CD14-positive monocyte (primary cell): ENCODE results near the gene CUX1. TPM values are rescaled to one million over a fixed set of nuclear protein-coding genes. Genes with fewer than 3 reads are reported as not detected.

ENCODE experiments used
- DNase-seq, 3 donors: peaks; one replicate each; pipeline ENCODE4 v3.0.0-alpha.2; 2011 to 2022
- H2AFZ ChIP-seq: 2 replicates; pipeline ENCODE4 v1.6.0; 2012; ENCODE audit warnings: mild to moderate bottlenecking, low read depth, low read length, inconsistent platforms; ENCODE audit not compliant: insufficient read depth, poor library complexity, severe bottlenecking
- H3K27ac ChIP-seq, 2 donors: 1 replicate in 1 of 2; 2 replicates in 1 of 2; pipeline ENCODE4 v1.5.1; 2012 to 2013; ENCODE audit warnings: low read length in 2 of 2, control low read depth in 1 of 2, inconsistent platforms in 1 of 2, low read depth in 1 of 2, mild to moderate bottlenecking in 1 of 2
- H3K27me3 ChIP-seq, 2 donors: one replicate each; pipeline versions ENCODE4 v1.6.0 to v1.6.1; 2011 to 2013; ENCODE audit warnings: low read length in 2 of 2; ENCODE audit not compliant: control insufficient read depth in 2 of 2, insufficient read depth in 2 of 2
- H3K36me3 ChIP-seq, 2 donors: replicated peaks in 1 of 2; 1 replicate in 1 of 2; 2 replicates in 1 of 2; pipeline versions ENCODE4 v1.5.1 to v1.6.1; 2012 to 2013; ENCODE audit warnings: low read length in 2 of 2, control low read depth in 1 of 2, inconsistent platforms in 1 of 2, mild to moderate bottlenecking in 1 of 2; ENCODE audit not compliant: insufficient read depth in 2 of 2, control insufficient read depth in 1 of 2
- H3K4me1 ChIP-seq, 2 donors: 1 replicate in 1 of 2; 2 replicates in 1 of 2; pipeline versions ENCODE4 v1.5.1 to v1.6.1; 2012 to 2013; ENCODE audit warnings: low read length in 2 of 2, control low read depth in 1 of 2, inconsistent platforms in 1 of 2, mild to moderate bottlenecking in 1 of 2, moderate library complexity in 1 of 2; ENCODE audit not compliant: insufficient read depth in 2 of 2, control insufficient read depth in 1 of 2
- H3K4me2 ChIP-seq: replicated peaks from 2 replicates; pipeline ENCODE3; 2012; ENCODE audit warnings: low read length, moderate library complexity, mild to moderate bottlenecking; ENCODE audit not compliant: poor library complexity, severe bottlenecking; ENCODE audit errors: extremely low read depth
- H3K4me3 ChIP-seq, 3 experiments: fragments of 200-600 bp in 1 of 3; sonication (generic) in 1 of 3; replicated peaks in 1 of 3; 1 replicate in 2 of 3; 2 replicates in 1 of 3; pipeline ENCODE4 v1.5.1; 2011 to 2013; ENCODE audit warnings: low read length in 3 of 3, mild to moderate bottlenecking in 3 of 3, control low read depth in 2 of 3, low read depth in 2 of 3, inconsistent platforms in 1 of 3, moderate library complexity in 1 of 3
- H3K79me2 ChIP-seq: 2 replicates; pipeline ENCODE4 v1.6.0; 2012; ENCODE audit warnings: mild to moderate bottlenecking, control low read depth, inconsistent platforms, low read length, moderate library complexity; ENCODE audit not compliant: insufficient read depth
- H3K9ac ChIP-seq: 2 replicates; pipeline ENCODE4 v1.6.0; 2017; ENCODE audit warnings: low read length, mild to moderate bottlenecking; ENCODE audit not compliant: insufficient read depth, poor library complexity, severe bottlenecking
- H3K9me3 ChIP-seq, 2 donors: replicated peaks in 1 of 2; 1 replicate in 1 of 2; 2 replicates in 1 of 2; pipeline versions ENCODE4 v1.5.1 to v1.6.1; 2012 to 2013; ENCODE audit warnings: low read length in 2 of 2, control low read depth in 1 of 2; ENCODE audit not compliant: control insufficient read depth in 1 of 2, insufficient read depth in 1 of 2
- H4K20me1 ChIP-seq: 2 replicates; pipeline ENCODE4 v1.6.0; 2012; ENCODE audit warnings: mild to moderate bottlenecking, low read length, control low read depth, moderate library complexity; ENCODE audit not compliant: insufficient read depth
- H3K27ac Mint-ChIP-seq, 7 donors: one replicate each; pipeline ENCODE4 v1.8.0; 2020; ENCODE audit warnings: mild to moderate bottlenecking in 7 of 7, mixed read lengths in 7 of 7, moderate library complexity in 6 of 7, inconsistent platforms in 2 of 7
- H3K27me3 Mint-ChIP-seq, 3 donors: one replicate each; pipeline ENCODE4 v1.8.0; 2021 to 2022; ENCODE audit warnings: low read depth in 3 of 3, mild to moderate bottlenecking in 3 of 3, mixed read lengths in 3 of 3, moderate library complexity in 3 of 3, inconsistent platforms in 1 of 3
- H3K36me3 Mint-ChIP-seq, 2 donors: one replicate each; pipeline ENCODE4 v1.8.0; 2020; ENCODE audit warnings: mixed read lengths in 2 of 2, inconsistent platforms in 1 of 2, mild to moderate bottlenecking in 1 of 2
- H3K4me1 Mint-ChIP-seq: one replicate; pipeline ENCODE4 v1.8.0; 2020; ENCODE audit warnings: mild to moderate bottlenecking, mixed read lengths
- H3K4me3 Mint-ChIP-seq, 2 donors: one replicate each; pipeline ENCODE4 v1.8.0; 2020; ENCODE audit warnings: mild to moderate bottlenecking in 2 of 2, mixed read lengths in 2 of 2, moderate library complexity in 1 of 2
- H3K9me3 Mint-ChIP-seq, 7 donors: one replicate each; pipeline ENCODE4 v1.8.0; 2020 to 2022; ENCODE audit warnings: mixed read lengths in 7 of 7, mild to moderate bottlenecking in 6 of 7, moderate library complexity in 6 of 7, inconsistent platforms in 2 of 7
- CTCF ChIP-seq: fragments of 200-600 bp; IDR thresholded peaks from one replicate; pipeline ENCODE4 v1.8.0; 2022; ENCODE audit warnings: antibody characterized with exemption, mild to moderate bottlenecking
- WGBS: methylation state at CpG from one replicate; pipeline ENCODE4 v1.1.5; 2013; ENCODE audit warnings: missing lambda C conversion rate; ENCODE audit not compliant: insufficient coverage; 5-methylcytosine and 5-hydroxymethylcytosine counted together
- intact Hi-C, 2 donors: fragments of 100-400 bp; cut with micrococcal nuclease; formaldehyde crosslinking; loops; one replicate each; pipeline versions ENCODE4 v1.15.0 to v1.15.1; 2023
- polyA plus RNA-seq, 3 donors: library from polyadenylated mRNA; depleted of rRNA in 1 of 3; unstranded in 2 of 3; stranded (reverse) in 1 of 3; fragments of 300-500 nt in 2 of 3; fragments of >200 nt in 1 of 3; fragmentation: Illumina TruSeq in 2 of 3; gene quantifications; 1 replicate in 2 of 3; 2 replicates in 1 of 3; pipeline ENCODE4 v1.2.3, GENCODE V29; 2012 to 2021

CUX1 gene
- polyA plus RNA-seq, 3 donors: 17.6 to 38.0 (median 28.0) TPM

GRCh38 chr7:102203218-102203617 lies 385.8 kb downstream of the CUX1 start:
- H3K4me2 ChIP-seq: no peak overlapping the region
- peaks cover 92 to 100% of the 10 kb centered on the region in 2 donors for H3K36me3 ChIP-seq
- no peaks in the 10 kb centered on the region for H3K4me1 Mint-ChIP-seq
- H3K9ac ChIP-seq: no peak overlapping the region
- H3K9me3 Mint-ChIP-seq: peaks cover 0 to 2% (median 0%) of the 10 kb centered on the region in 7 donors
- peaks cover 86 to 100% of the 10 kb centered on the region in 2 donors for H3K36me3 Mint-ChIP-seq
- DNase-seq: no peak
- WGBS: 85% methylated on average over 6 of the region's 12 CpGs
- no peak overlapping the region for H3K4me3 Mint-ChIP-seq
- no peaks in the 10 kb centered on the region for H3K79me2 ChIP-seq
- intact Hi-C loops: no loop called here
- H4K20me1 ChIP-seq: peaks cover 29% of the 10 kb centered on the region
- peak overlapping the region in 2 of 7 donors; percentile 15 to 44 for H3K27ac Mint-ChIP-seq
- H3K4me3 ChIP-seq: no peak overlapping the region
- TF ChIP-seq CTCF: no peak
- no peaks in the 10 kb centered on the region for H3K4me1 ChIP-seq
- no peaks in the 10 kb centered on the region for H3K9me3 ChIP-seq
- peaks cover 0 to 2% (median 0%) of the 10 kb centered on the region in 3 donors for H3K27me3 Mint-ChIP-seq
- no peak overlapping the region for H3K27ac ChIP-seq
- no peaks in the 10 kb centered on the region for H3K27me3 ChIP-seq
- H2AFZ ChIP-seq: no peak overlapping the region

- Mint-ChIP-seq H3K36me3 (peaks cover 85 to 100% of the 10 kb centered on the region in 2 donors), H3K27ac (peak overlapping the region in 1 of 7 donors; percentile 23), H3K4me1 (no peaks in the 10 kb centered on the region), H3K9me3 (peaks cover 0 to 2% (median 0%) of the 10 kb centered on the region in 7 donors), H3K27me3 (peaks cover 0 to 2% (median 0%) of the 10 kb centered on the region in 3 donors), H3K4me3 (no peak overlapping the region)
- Histone ChIP-seq H3K4me3 (no peak overlapping the region), H3K9me3 (no peaks in the 10 kb centered on the region), H3K4me1 (no peaks in the 10 kb centered on the region), H3K79me2 (no peaks in the 10 kb centered on the region), H4K20me1 (peaks cover 21% of the 10 kb centered on the region), H3K27me3 (no peaks in the 10 kb centered on the region), H3K4me2 (no peak overlapping the region), H3K36me3 (peaks cover 92 to 100% of the 10 kb centered on the region in 2 donors), H3K9ac (no peak overlapping the region), H3K27ac (no peak overlapping the region), H2AFZ (no peak overlapping the region)
- DNase-seq: no peak
- 99% methylated on average over 16 of the region's 16 CpGs for WGBS
- intact Hi-C loops: no loop called here
- no peak for TF ChIP-seq CTCF
Observed at GRCh38 chr7:102204212-102204611, 386.8 kb downstream of the CUX1 start.
